Measurements from ENCODE around the gene ABI3BP.

- TF ChIP-seq, protein P1, sequence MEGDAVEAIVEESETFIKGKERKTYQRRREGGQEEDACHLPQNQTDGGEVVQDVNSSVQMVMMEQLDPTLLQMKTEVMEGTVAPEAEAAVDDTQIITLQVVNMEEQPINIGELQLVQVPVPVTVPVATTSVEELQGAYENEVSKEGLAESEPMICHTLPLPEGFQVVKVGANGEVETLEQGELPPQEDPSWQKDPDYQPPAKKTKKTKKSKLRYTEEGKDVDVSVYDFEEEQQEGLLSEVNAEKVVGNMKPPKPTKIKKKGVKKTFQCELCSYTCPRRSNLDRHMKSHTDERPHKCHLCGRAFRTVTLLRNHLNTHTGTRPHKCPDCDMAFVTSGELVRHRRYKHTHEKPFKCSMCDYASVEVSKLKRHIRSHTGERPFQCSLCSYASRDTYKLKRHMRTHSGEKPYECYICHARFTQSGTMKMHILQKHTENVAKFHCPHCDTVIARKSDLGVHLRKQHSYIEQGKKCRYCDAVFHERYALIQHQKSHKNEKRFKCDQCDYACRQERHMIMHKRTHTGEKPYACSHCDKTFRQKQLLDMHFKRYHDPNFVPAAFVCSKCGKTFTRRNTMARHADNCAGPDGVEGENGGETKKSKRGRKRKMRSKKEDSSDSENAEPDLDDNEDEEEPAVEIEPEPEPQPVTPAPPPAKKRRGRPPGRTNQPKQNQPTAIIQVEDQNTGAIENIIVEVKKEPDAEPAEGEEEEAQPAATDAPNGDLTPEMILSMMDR (conservative IDR thresholded peaks at IDR 0.05 in 1 of 2, IDR thresholded peaks at IDR 0.05 in 1 of 2; ENCODE audit: low read depth in 1 of 2, low read length in 2 of 2) = no peak
- no peak for TF ChIP-seq EZH2 (IDR thresholded peaks at IDR 0.05; ENCODE audit: low read length, missing control alignments)
Measured at GRCh38 chr3:100941041-100941440, 52.2 kb downstream of the ABI3BP start.

Data from fibroblast of lung (primary cell).